Nephron (organoid): ENCODE measurements around the gene RHOBTB1.
A peak's percentile ranks its signal among the peaks of the same experiment; 100 is the strongest.

Experiments
- H3K27ac Mint-ChIP-seq, 3 experiments: 2 replicates each; pipeline ENCODE4 v1.8.0; 2020; ENCODE audit warnings: mixed read lengths in 3 of 3, mild to moderate bottlenecking in 2 of 3, moderate library complexity in 1 of 3
- H3K27me3 Mint-ChIP-seq: 2 replicates; pipeline ENCODE4 v1.8.0; 2021; ENCODE audit warnings: low read depth, mild to moderate bottlenecking, moderate library complexity, mixed read lengths
- H3K36me3 Mint-ChIP-seq: 2 replicates; pipeline ENCODE4 v1.8.0; 2020; ENCODE audit warnings: low read depth, mixed read lengths
- H3K4me1 Mint-ChIP-seq: 2 replicates; pipeline ENCODE4 v1.8.0; 2020; ENCODE audit warnings: mixed read lengths
- H3K4me3 Mint-ChIP-seq, 3 experiments: 2 replicates each; pipeline ENCODE4 v1.8.0; 2020; ENCODE audit warnings: mild to moderate bottlenecking in 3 of 3, mixed read lengths in 3 of 3, moderate library complexity in 2 of 3
- H3K9me3 Mint-ChIP-seq: 2 replicates; pipeline ENCODE4 v1.8.0; 2020; ENCODE audit warnings: mixed read lengths
- CTCF ChIP-seq, 3 experiments: fragments of 200-600 bp; sonication (generic); IDR thresholded peaks; one replicate each; pipeline ENCODE4 v1.5.0; 2021; ENCODE audit warnings: antibody characterized with exemption in 3 of 3; ENCODE audit not compliant: unreplicated experiment in 3 of 3

RHOBTB1 gene

GRCh38 chr10:60913657-60914056, 30.3 kb downstream of the RHOBTB1 start:
- Mint-ChIP-seq H3K27ac (no peak overlapping the region), H3K4me1 (peaks cover 28% of the 10 kb centered on the region), H3K36me3 (peaks cover 81% of the 10 kb centered on the region), H3K27me3 (no peaks in the 10 kb centered on the region), H3K9me3 (peaks cover 6% of the 10 kb centered on the region), H3K4me3 (no peak overlapping the region)
- no peak for TF ChIP-seq CTCF (IDR thresholded peaks at IDR 0.05; ENCODE audit: unreplicated experiment in 3 of 3)

- Mint-ChIP-seq H3K9me3 (peaks cover 3% of the 10 kb centered on the region), H3K36me3 (peaks cover 81% of the 10 kb centered on the region), H3K27ac (peak overlapping the region in 2 of 3 experiments; percentile 2 to 52), H3K4me1 (peaks cover 34% of the 10 kb centered on the region), H3K4me3 (no peak overlapping the region), H3K27me3 (no peaks in the 10 kb centered on the region)
- no peak for TF ChIP-seq CTCF (IDR thresholded peaks at IDR 0.05; ENCODE audit: unreplicated experiment in 3 of 3)
These were observed 30.9 kb downstream of the RHOBTB1 start for GRCh38 chr10:60913071-60913470.

GRCh38 chr10:60911715-60912114, 32.3 kb downstream of the RHOBTB1 start:
- no peak overlapping the region for H3K4me3 Mint-ChIP-seq
- peaks cover 6% of the 10 kb centered on the region for H3K9me3 Mint-ChIP-seq
- no peak overlapping the region for H3K27ac Mint-ChIP-seq
- no peak for TF ChIP-seq CTCF (IDR thresholded peaks at IDR 0.05; ENCODE audit: unreplicated experiment in 3 of 3)
- H3K27me3 Mint-ChIP-seq, result no peaks in the 10 kb centered on the region
- H3K4me1 Mint-ChIP-seq, result peaks cover 41% of the 10 kb centered on the region
- peaks cover 81% of the 10 kb centered on the region for H3K36me3 Mint-ChIP-seq

GRCh38 chr10:60911216-60911615, 32.8 kb downstream of the RHOBTB1 start:
- TF ChIP-seq CTCF (IDR thresholded peaks at IDR 0.05; ENCODE audit: unreplicated experiment in 3 of 3), result no peak
- Mint-ChIP-seq H3K4me1 (peaks cover 41% of the 10 kb centered on the region), H3K27ac (peak overlapping the region in 1 of 3 experiments; percentile 44), H3K27me3 (no peaks in the 10 kb centered on the region), H3K4me3 (no peak overlapping the region), H3K36me3 (peaks cover 82% of the 10 kb centered on the region), H3K9me3 (peaks cover 7% of the 10 kb centered on the region)

GRCh38 chr10:60910543-60910942, 33.4 kb downstream of the RHOBTB1 start:
- no peak for TF ChIP-seq CTCF (IDR thresholded peaks at IDR 0.05; ENCODE audit: unreplicated experiment in 3 of 3)
- Mint-ChIP-seq H3K9me3 (peaks cover 10% of the 10 kb centered on the region), H3K4me1 (peaks cover 41% of the 10 kb centered on the region), H3K4me3 (no peak overlapping the region), H3K27ac (peak overlapping the region in 2 of 3 experiments; percentile 3 to 51), H3K27me3 (no peaks in the 10 kb centered on the region), H3K36me3 (peaks cover 85% of the 10 kb centered on the region)

GRCh38 chr10:60908896-60909295, 35.1 kb downstream of the RHOBTB1 start:
- Mint-ChIP-seq H3K27me3 (no peaks in the 10 kb centered on the region), H3K36me3 (peaks cover 85% of the 10 kb centered on the region), H3K27ac (peak overlapping the region; percentile 52 to 92 (median 75)), H3K4me1 (peaks cover 27% of the 10 kb centered on the region), H3K9me3 (peaks cover 11% of the 10 kb centered on the region), H3K4me3 (no peak overlapping the region)
- TF ChIP-seq CTCF (IDR thresholded peaks at IDR 0.05; ENCODE audit: unreplicated experiment in 3 of 3), result no peak
